Vagina (tissue), 2 donors: Measurements from ENCODE around the gene LDLRAD3. TPM values are rescaled to one million over a fixed set of nuclear protein-coding genes. Genes with fewer than 3 reads are reported as not detected.
A peak's percentile ranks its signal among the peaks of the same experiment; 100 is the strongest.

Source experiments
- DNase-seq, 2 donors: peaks; one replicate each; pipeline ENCODE4 v3.0.0-alpha.2; 2017; ENCODE audit errors: extremely low spot score in 2 of 2
- H3K27ac ChIP-seq: fragments of 200-600 bp; sonication (generic); one replicate; pipeline ENCODE4 v1.5.1; 2019
- H3K27me3 ChIP-seq: fragments of 200-600 bp; sonication (generic); one replicate; pipeline ENCODE4 v1.5.1; 2019
- H3K36me3 ChIP-seq, 2 donors: fragments of 200-600 bp; sonication (generic); one replicate each; pipeline ENCODE4 v1.5.1; 2017 to 2019
- H3K4me1 ChIP-seq: fragments of 200-600 bp; sonication (generic); one replicate; pipeline ENCODE4 v1.5.1; 2019
- H3K4me3 ChIP-seq, 2 donors: fragments of 200-600 bp; sonication (generic); 1 replicate in 1 of 2; 2 replicates in 1 of 2; pipeline ENCODE4 v1.5.1; 2016 to 2019
- H3K9me3 ChIP-seq: fragments of 200-600 bp; sonication (generic); one replicate; pipeline ENCODE4 v1.5.1; 2019
- CTCF ChIP-seq, 3 experiments: fragments of 450-650 bp in 2 of 3; fragments of 200-600 bp in 1 of 3; sonication (generic) in 1 of 3; IDR thresholded peaks; one replicate each; pipeline ENCODE4 v1.5.1; 2017 to 2019; ENCODE audit warnings: antibody characterized with exemption in 3 of 3, mild to moderate bottlenecking in 2 of 3, moderate library complexity in 2 of 3
- POLR2A ChIP-seq, 2 donors: fragments of 450-650 bp; IDR thresholded peaks; one replicate each; pipeline ENCODE4 v1.6.1; 2017; ENCODE audit warnings: antibody characterized with exemption in 2 of 2, mild to moderate bottlenecking in 2 of 2, moderate library complexity in 2 of 2
- POLR2AphosphoS5 ChIP-seq, 2 donors: sonication (generic); formaldehyde crosslinking; IDR thresholded peaks; one replicate each; pipeline ENCODE4 v1.9.0; 2017; ENCODE audit warnings: antibody characterized with exemption in 2 of 2, mild to moderate bottlenecking in 2 of 2, low read depth in 1 of 2; ENCODE audit not compliant: insufficient read depth in 1 of 2
- intact Hi-C: fragments of 100-400 bp; cut with DNase I; formaldehyde crosslinking; loops from one replicate; pipeline ENCODE4 v1.15.1; 2023
- total RNA-seq: library from RNA; depleted of rRNA; stranded (reverse); fragments of >200 nt; gene quantifications from one replicate; pipeline ENCODE4 v1.2.3, GENCODE V29; 2016

LDLRAD3 gene
- 34.4 TPM for total RNA-seq

GRCh38 chr11:35943713-35944502 lies at the start of gene LDLRAD3:
Gene LDLRAD3, plus strand, starts transcription at chr11:35944062. Its CDS starts 37 bp downstream, at chr11:35944099.
- peak within 1 kb of the TSS; percentile 55 to 78 for H3K4me3 ChIP-seq
- intact Hi-C loops, result no loop called here
- H3K27ac ChIP-seq, result peak within 1 kb of the TSS; percentile 66
- H3K9me3 ChIP-seq, result no peaks in the 10 kb centered on the region
- no peaks in the 10 kb centered on the region for H3K36me3 ChIP-seq
- peak in 1 of 2 donors; percentile 91 for DNase-seq
- TF ChIP-seq POLR2A (IDR thresholded peaks at IDR 0.05), result peak in 1 of 2 donors; percentile 11
- peak in 1 of 2 donors; percentile 53 for TF ChIP-seq POLR2AphosphoS5 (IDR thresholded peaks at IDR 0.05; ENCODE audit: insufficient read depth in 1 of 2, low read depth in 1 of 2)
- TF ChIP-seq CTCF (IDR thresholded peaks at IDR 0.05), result no peak
- H3K27me3 ChIP-seq, result no peaks in the 10 kb centered on the region
- peaks cover 26% of the 10 kb centered on the region for H3K4me1 ChIP-seq

- Histone ChIP-seq H3K36me3 (no peaks in the 10 kb centered on the region), H3K4me1 (no peaks in the 10 kb centered on the region), H3K27ac (no peak overlapping the region), H3K4me3 (no peak overlapping the region), H3K9me3 (no peaks in the 10 kb centered on the region), H3K27me3 (no peaks in the 10 kb centered on the region)
- intact Hi-C loops, result no loop called here
- TF ChIP-seq POLR2A (IDR thresholded peaks at IDR 0.05) (no peak), POLR2AphosphoS5 (IDR thresholded peaks at IDR 0.05; ENCODE audit: insufficient read depth in 1 of 2, low read depth in 1 of 2) (no peak), CTCF (IDR thresholded peaks at IDR 0.05) (no peak)
- DNase-seq, result peak in 1 of 2 donors; percentile 16
These were observed 46.8 kb upstream of the LDLRAD3 start for GRCh38 chr11:35897019-35897418.

GRCh38 chr11:35902961-35903360 lies 40.9 kb upstream of the LDLRAD3 start:
- no peak overlapping the region for H3K4me3 ChIP-seq
- no peak overlapping the region for H3K27ac ChIP-seq
- DNase-seq, result no peak
- TF ChIP-seq POLR2AphosphoS5 (IDR thresholded peaks at IDR 0.05; ENCODE audit: insufficient read depth in 1 of 2, low read depth in 1 of 2), result no peak
- no peak for TF ChIP-seq CTCF (IDR thresholded peaks at IDR 0.05)
- TF ChIP-seq POLR2A (IDR thresholded peaks at IDR 0.05), result no peak
- H3K9me3 ChIP-seq, result peaks cover 7% of the 10 kb centered on the region
- no peaks in the 10 kb centered on the region for H3K27me3 ChIP-seq
- intact Hi-C loops, result no loop called here
- H3K4me1 ChIP-seq, result peaks cover 16% of the 10 kb centered on the region
- no peaks in the 10 kb centered on the region for H3K36me3 ChIP-seq

- intact Hi-C loops, result no loop called here
- Histone ChIP-seq H3K4me1 (peaks cover 16% of the 10 kb centered on the region), H3K36me3 (no peaks in the 10 kb centered on the region), H3K4me3 (no peak overlapping the region), H3K27me3 (no peaks in the 10 kb centered on the region), H3K9me3 (peaks cover 7% of the 10 kb centered on the region), H3K27ac (no peak overlapping the region)
- no peak for DNase-seq
- TF ChIP-seq CTCF (IDR thresholded peaks at IDR 0.05), result no peak
- no peak for TF ChIP-seq POLR2AphosphoS5 (IDR thresholded peaks at IDR 0.05; ENCODE audit: insufficient read depth in 1 of 2, low read depth in 1 of 2)
- no peak for TF ChIP-seq POLR2A (IDR thresholded peaks at IDR 0.05)
These were observed 38.1 kb upstream of the LDLRAD3 start for GRCh38 chr11:35905646-35906276.

GRCh38 chr11:35906277-35906661 lies 37.6 kb upstream of the LDLRAD3 start:
- Histone ChIP-seq H3K27me3 (no peaks in the 10 kb centered on the region), H3K4me1 (peaks cover 16% of the 10 kb centered on the region), H3K36me3 (no peaks in the 10 kb centered on the region), H3K27ac (no peak overlapping the region), H3K4me3 (no peak overlapping the region), H3K9me3 (peaks cover 7% of the 10 kb centered on the region)
- intact Hi-C loops, result no loop called here
- DNase-seq, result no peak
- TF ChIP-seq POLR2AphosphoS5 (IDR thresholded peaks at IDR 0.05; ENCODE audit: insufficient read depth in 1 of 2, low read depth in 1 of 2) (no peak), CTCF (IDR thresholded peaks at IDR 0.05) (no peak)
